Myocyte (in vitro differentiated cells): ENCODE results near the gene SLC34A1. TPM values are rescaled to one million over a fixed set of nuclear protein-coding genes. Genes with fewer than 3 reads are reported as not detected.

Experiments used
- DNase-seq: peaks from one replicate; pipeline ENCODE4 v3.0.0-alpha.2; 2012; ENCODE audit warnings: low read depth
- total RNA-seq: library from RNA; depleted of rRNA; stranded (reverse); fragments of >200 nt; gene quantifications from 2 replicates; pipeline ENCODE4 v1.2.3, GENCODE V29; 2014

The SLC34A1 gene
- total RNA-seq, 1 donor from 2014 or later: not detected

DNA sequence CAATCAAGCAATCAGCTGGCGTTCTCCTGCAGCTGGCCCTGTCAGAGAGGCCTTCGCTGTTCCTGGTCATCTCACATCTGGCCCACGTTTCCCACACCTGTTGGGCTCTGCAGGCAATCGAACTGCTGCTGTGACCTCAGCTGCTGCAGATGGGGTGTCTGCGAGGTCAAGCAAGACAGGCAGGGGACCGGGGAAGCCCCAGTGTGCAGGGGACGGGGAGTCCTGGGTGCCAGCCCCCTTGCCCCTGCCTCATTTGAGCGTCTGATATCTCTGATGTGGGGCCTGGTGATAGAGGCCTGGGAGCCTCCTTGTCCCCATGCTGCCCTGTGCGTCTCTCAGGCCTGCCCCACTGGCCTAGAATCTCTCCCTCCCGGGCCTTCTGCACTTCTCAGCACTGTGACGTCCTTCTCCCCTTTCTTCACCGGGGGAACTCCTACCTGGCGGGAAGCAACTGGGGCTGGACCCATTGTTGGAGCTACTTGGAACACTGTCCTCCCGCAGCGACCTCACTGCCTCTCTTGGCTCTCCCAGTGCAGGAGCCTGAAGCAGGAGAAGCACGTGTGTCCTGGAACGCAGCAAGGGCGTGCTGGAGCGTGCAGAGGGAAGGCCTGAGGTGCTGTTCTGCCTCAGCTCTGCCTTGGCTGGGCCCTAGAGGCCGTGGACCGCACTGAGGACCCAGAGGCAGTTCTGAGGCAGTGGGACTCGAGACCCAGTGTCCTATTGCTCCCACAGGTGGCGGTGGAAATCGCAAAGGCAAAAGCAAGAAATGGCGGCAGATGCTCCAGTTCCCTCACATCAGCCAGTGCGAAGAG, 46.1 kb downstream of the SLC34A1 start:
- no peak for DNase-seq

DNA sequence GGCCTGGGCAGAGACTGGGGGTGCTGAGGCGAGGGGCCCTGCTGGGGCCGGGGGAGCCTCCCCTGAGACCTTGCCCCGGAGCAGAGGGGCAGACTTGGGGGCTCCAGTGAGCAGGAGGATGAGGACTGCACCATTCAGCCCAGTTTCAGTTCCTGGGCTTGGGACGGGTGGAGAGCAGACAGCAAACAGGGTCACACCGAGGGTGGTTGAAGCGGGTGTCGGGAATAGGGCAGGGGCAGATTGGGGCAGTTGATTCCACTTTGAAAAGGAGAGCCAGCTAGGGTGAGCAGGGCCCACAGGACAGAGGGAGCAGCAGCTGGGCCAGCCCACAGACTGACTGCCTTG, 46.7 kb downstream of the SLC34A1 start:
- DNase-seq: no peak

DNA sequence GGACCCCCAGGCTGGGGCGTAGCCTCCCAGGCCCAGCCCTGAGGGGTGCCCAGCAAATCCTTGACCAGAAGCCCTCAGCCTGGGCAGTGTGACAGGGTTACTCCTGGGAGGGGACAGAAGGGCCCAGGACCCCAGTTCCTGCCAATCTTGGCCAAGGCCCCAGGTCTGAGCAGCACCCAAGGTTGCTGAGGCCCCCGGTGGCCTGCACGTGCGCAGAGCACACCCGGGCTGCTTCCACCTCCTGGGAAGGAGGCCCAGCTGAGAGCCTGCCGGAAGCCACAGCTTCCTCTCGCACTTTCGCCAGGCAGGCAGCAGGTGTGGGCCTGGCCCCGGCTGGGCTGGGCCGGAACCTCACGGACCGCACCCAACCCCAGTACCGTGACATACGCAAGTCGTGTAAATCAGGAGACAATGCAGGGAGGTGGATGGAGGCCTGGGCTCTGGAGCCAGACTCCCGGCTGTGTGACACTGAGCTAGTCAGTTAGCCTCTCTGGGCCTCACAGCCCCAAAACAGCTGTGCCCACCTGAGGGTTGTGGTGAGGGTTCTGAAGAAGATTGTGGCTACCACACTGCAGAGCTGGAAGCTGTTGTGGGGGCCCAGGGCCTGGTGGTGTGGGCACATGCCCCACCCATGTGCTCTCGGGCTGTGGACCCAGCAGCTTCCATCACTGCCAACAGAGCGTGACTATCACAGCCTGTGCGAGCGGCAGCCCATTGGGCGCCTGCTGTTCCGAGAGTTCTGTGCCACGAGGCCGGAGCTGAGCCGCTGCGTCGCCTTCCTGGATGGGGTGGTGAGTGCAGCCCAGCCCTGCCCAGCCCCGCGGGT, 47.3 kb downstream of the SLC34A1 start:
- peak; percentile 34 for DNase-seq

DNA sequence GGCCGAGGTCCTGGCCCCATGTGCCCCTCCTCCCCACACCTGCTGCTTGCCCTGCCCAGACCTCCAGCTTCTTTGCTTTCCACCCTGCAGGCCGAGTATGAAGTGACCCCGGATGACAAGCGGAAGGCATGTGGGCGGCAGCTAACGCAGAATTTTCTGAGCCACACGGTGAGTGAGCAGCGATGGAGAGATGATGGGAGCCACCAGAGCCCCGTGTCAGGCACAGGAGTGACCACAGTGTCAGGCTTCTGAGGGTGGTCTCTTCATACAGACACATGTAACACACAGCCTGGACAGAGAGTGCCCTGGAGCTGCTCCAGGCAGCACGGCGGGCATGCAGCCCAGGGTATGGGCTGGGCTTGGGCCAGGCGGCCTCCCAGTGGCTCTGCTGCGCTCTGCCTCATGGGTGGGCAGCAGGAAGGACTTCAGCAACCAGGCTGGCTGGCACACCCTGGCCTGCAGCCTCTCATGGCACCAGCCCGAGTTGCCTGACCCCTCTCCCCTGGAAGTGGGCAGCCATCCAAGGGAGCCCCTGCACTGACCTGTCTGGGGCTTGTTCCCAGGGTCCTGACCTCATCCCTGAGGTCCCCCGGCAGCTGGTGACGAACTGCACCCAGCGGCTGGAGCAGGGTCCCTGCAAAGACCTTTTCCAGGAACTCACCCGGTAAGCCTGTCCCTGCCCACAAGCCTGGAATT, 48.1 kb downstream of the SLC34A1 start:
- no peak for DNase-seq

DNA sequence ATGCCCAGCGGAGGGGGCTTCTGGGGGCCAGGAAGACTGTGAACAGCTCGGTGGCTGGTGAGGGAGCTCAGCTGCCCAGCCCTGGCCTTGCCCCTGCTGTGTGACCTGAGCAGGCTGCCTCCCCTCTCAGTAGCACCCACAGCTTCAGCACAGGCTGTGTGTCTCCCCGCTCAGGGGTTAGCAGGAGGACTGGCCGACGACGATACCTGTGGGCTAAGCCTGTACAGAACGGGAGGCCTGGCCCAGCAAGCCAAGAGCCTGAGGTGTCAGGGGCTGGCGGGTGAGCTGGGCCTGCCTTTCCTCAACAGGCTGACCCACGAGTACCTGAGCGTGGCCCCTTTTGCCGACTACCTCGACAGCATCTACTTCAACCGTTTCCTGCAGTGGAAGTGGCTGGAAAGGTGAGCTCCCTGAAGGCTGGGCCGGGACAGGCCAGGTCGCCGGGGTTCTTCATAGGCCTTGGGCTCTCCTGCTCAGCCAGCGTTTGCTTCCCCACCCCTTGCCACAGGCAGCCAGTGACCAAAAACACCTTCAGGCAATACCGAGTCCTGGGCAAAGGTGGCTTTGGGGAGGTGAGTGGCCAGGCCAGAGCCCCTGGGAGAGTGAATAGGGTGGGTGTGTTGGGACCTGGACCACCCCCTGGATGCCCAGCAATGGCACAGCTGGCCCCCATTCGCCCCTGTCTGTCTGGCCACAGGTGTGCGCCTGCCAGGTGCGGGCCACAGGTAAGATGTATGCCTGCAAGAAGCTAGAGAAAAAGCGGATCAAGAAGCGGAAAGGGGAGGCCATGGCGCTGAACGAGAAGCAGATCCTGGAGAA, 48.8 kb downstream of the SLC34A1 start:
- no peak for DNase-seq

DNA sequence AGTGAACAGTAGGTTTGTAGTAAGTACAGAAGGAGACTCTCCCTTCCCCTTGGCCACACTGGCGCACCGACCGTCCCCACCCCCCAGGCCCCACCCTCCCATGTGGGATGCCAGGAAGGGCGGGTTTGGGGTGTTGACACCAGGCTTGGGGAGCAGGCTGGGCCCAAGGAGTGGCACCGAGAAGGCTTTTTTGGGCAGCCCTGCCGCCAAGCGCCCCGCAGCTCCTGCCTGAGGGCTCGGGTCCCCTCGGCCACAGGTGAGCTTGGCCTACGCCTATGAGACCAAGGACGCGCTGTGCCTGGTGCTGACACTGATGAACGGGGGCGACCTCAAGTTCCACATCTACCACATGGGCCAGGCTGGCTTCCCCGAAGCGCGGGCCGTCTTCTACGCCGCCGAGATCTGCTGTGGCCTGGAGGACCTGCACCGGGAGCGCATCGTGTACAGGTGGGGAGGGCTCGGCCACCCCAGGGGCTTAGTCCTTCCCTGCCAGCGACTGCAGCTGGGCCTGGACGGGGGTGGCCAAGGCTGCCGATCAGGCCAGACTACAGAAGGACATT, 49.5 kb downstream of the SLC34A1 start:
- DNase-seq: no peak

DNA sequence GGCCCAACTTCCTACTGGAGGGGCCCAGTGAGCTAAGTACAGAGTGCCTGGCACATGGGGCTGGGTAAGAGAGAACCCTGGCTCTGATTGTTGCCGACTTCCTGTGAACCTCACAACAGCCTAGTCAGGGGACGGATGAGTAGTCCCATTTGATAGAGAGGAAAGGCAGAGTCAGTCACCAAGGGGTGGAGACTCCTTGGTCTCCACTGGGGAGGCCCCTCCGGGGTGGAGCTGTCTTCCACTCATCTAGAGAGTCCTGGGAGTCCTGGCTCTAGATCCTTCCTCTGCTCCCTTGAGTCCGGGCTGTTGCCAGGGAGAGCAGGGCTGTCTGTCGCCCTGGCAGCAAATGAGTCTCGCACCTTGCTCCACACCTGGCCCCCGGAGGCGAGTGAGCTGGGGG, 50.2 kb downstream of the SLC34A1 start:
- DNase-seq: no peak

DNA sequence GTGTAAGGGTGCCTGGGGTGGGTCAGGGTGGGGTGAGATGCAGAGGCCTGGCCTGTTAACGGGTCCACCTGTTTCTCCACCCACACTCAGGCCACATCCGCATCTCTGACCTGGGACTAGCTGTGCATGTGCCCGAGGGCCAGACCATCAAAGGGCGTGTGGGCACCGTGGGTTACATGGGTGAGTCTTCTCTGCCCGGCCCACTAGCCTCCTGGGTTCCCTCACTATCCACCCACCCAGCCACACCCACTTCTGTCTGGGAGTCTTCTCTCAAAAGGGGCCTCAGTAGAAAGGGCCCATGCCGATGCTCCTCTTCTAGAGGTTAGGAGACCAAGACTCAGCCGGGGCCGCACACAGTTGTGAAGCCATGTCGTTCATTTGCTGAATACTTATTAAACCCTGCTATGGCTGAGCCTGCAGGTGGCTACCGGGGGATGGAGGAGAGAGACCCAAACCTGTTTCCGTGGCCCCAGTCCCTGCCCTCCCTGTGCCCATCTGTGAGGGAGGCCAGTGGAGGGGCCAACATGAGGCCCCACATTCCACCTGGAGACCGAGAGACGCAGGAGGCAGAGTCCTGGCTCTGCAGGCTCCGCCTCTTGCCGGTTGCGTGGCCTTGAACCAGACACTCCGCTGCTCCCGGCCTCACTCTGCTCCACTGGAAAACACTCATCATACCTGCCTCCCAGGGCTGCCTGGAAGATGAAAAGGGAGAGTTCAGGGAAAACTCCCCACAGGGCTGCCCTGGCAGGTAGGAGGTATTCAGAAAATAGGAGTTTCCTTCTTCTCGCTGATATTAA, 50.9 kb downstream of the SLC34A1 start:
- no peak for DNase-seq

DNA sequence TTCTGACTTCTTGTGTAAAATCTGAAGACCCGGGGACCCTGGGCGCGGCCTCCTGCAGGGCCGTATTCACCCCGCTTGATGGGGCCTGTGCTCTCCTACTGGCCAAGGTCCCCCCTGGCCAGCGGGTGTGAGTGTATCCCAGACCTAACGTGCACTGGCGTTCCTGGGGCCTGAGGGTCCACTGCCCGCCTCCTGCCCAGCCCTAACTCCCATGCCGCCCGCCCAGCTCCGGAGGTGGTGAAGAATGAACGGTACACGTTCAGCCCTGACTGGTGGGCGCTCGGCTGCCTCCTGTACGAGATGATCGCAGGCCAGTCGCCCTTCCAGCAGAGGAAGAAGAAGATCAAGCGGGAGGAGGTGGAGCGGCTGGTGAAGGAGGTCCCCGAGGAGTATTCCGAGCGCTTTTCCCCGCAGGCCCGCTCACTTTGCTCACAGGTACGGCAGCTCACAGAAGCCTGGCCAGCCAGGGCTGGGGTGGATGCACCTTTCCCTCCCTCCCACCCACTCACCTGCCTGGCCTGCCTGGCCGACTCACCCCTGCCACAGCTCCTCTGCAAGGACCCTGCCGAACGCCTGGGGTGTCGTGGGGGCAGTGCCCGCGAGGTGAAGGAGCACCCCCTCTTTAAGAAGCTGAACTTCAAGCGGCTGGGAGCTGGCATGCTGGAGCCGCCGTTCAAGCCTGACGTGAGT, 51.8 kb downstream of the SLC34A1 start:
- no peak for DNase-seq

DNA sequence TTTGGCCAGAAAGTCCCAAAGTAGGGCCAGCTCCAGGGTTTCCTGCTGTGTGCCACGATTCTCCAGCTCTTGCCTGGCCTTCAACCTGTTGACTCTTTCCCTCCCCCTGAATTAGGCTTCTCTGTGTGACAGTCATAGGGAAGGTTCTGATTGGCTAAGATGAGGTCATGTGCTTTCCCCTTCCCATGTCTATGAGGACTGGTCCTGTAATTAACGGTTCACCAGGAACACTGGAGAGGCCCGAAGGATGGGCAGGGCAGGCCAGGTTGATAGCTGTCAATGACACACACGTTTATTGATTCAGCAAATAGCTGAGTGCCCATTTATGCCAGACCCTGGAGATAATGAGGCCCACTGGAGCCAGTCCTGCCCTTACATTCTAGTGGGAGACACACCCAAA, 53.4 kb downstream of the SLC34A1 start:
- DNase-seq: no peak

DNA sequence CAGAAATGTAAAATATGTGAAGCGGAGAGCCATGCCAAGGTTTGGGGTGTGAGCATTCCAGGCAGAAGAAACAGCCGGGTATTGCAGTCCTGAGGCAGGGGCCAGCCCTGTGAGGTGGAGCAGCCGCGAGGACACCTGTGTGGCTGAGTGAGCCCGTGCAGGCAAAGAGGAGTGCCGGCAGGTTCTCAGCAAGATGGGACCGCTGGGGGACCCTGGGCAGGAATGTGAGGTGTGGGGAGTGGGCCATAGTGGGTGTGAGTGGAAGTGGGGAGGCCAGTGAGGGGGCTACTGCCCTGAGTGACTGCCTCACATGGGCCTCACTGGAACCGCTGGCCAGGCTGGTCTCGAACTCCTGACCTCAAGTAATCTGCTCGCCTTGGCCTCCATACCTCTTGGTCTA, 54.2 kb downstream of the SLC34A1 start:
- no peak for DNase-seq

DNA sequence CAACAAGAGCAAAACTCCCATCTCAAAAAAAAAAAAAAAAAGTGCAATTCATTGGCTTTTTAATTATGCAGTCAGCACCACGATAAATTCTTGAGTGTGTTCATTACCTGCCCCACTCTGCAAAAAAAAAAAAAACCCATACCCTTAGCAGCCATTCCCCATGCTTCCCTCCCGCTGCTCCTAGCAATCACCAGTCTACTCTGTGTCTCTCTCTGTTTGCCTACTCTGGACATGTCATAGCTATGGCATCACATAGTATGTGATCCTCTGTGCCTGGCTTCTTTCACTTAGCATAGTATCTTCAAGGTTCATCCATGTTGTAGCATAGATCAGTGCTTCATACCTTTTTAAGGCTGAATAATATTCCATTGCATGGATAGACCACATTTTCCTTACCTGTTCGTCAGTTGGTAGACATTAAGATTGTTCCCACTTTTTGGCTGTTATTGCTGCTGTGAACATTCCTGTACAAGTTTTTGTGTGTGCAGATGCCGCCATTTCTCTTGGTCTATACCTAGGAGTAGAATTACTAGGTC, 55.4 kb downstream of the SLC34A1 start:
- DNase-seq: no peak

DNA sequence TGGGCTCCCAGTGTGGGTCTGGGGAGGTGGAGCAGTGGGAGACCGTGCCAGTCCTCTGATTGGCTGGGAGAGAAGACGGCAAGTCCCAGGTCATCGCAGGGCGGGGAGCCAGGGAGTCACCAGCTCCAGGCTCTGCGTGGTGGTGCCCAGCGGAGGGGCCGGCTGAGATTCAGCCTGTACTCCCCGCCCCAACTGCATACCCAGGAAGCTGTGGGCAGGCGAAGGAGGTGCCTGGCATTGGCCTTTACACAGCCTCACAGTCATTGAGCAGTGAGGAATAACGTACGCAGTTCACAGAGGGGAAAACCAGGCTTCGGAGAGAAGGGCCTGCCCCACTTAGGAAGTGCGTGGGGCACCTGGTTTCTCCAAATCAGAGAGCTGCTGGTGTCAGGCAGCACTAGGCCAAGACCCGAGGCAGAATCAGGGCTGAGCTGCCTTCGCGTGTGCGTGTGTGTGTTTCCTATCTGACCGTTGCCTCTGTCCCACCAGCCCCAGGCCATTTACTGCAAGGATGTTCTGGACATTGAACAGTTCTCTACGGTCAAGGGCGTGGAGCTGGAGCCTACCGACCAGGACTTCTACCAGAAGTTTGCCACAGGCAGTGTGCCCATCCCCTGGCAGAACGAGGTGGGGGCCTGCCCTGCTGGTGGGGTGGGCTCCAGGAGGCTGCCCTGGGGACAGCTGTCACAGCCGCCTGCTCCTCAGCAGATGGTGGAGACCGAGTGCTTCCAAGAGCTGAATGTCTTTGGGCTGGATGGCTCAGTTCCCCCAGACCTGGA, 56.2 kb downstream of the SLC34A1 start:
- DNase-seq: no peak

DNA sequence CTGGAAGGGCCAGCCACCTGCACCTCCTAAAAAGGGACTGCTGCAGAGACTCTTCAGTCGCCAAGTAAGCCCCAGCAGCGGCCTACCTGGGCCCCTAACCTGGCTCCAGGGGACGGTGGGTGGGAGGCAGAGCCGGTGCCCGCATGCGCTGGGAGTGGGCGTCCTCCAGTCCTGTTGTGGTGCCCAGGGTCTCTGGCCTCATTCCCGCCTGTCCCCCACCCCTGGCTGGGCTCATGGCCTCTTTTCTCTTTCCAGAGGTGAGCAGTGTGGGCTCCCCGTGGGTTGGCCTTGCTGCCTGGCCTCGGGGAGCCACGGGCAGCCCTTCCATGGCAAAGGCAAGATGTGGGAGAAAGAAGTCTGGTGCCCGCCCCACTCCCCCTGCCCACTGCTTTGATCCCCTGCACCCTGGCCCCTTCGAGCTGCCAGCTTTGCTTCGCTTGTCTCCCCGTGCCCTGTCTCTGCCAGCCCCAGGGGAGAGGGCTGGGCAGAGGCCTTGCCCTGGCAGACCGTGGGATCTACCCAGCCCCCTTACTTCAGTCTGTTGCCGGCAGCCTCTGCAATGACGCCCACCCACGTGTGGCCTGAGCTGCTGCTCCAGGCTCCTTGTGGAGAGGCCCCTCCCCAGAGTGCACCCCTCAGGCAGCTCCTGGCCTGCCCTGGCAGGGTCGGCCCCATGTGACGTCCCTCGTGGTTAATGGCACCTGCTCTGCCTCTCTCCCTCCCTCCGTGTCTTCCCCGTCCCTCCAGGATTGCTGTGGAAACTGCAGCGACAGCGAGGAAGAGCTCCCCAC, 57.0 kb downstream of the SLC34A1 start:
- DNase-seq: peak; percentile 52

DNA sequence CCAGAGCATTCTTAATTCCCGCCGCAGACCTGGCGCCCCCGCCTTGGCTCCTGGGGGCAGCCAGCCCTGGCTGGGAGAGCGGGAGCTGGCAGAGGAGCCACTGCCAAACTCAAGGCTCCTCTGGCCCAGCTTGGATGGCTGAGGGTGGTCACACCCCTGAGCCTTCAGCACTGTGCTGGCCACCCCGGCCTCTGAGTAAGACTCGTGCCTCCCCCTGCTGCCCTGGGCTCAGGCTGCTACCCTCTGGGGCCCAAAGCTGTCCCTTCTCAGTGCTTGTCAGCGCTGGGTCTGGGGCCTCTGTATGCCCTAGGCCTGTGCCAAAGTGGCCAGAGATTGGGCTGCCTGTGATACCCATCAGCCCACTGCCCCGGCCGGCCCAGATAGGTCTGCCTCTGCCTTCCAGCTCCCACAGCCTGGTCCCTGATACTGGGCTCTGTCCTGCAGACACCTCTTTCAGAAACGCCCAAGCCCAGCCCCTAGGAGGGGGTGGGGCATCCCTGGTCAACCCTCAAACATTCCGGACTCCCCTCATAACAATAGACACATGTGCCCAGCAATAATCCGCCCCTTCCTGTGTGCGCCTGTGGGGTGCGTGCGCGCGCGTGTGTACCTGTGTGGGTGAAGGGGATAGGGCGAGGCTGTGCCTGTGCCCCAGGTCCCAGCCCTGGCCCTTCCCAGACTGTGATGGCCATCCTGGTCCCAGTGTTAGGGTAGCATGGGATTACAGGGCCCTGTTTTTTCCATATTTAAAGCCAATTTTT, 58.0 kb downstream of the SLC34A1 start:
- DNase-seq: no peak

DNA sequence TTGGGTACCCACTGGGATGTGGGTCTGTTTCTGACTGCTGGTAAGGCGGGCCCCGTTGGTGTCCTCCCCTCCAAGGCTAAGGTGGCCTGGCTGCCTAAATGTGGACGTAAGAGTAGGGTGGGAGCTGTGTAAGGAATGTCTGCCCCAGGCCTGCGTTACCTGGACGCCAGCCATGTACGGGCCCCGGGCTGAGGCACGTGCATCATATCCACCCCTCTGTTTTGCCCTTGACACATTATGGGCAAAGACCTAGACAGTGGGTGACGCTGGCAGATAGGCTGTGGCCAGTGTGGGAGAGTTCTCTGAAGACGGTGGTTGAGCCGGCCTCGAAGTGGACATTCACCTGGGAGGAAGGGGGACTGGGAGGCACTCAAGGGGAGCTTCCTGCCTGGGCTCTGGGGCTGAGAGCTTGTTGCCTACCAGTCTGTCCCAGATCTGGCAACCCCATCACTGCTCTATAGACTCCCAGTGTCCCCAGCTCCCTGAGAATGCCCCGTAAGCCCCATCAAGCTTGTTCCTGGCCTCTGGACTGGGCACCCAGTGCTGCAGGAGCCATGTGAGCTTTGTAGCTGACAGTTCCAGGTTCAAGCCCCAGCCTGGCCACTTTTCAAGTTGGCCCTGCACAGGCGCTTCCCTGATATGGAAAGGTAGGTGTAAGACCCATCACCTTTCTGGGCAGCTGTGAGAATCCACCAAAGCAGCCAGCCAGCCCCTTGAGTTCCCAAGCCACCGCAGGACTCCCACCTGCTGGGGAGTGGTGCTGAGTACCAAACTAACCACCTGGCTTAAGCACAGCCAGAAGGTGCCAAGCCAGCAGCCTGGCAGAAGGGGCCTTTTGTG, 59.1 kb downstream of the SLC34A1 start:
- DNase-seq: no peak
